ENCODE measurements around the gene FGF4.

Gene FGF4

DNA sequence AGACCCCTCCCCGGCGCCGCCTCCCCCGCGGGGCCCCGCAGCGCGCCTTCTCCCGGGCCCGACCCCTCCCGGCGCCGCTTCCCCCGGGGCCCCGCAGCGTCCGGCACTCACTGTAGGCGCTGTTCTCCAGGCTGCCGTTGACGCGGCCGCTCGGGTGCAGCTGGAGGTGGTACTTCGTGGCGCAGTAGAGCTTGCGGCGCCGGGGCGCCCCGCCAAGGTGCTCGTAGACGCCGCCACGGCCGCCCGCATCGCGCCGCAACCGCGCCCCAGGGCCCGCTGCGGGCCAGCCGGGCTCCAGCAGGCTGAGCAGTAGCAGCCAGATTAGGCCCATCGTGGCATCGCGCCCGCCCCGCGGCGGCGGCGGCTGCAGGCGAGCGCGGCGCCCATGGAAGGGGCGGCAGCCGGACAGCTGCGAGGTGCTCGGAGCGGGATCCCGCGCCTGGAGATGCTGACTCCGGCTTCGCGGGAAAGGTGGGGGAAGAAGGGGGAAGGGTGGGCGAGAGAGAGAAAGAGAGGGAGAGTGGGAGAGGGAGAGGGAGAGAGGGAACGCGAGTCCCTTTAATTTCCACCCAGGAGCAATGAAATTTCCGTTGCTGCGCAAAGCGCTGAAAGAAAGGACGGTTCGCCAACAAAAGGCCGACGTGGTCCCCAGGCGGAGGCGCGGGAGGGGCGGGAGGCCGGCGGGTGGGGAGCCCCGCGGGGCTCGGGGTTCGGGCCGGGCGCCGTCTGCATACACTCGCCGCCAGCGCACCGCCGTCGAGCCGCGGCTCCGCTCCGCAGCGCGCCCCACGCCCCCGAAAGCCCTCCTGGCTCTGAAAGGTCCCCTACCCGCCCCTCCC lies 43.7 kb upstream of the FGF4 start, which contains the start of gene FGF3:
Gene FGF3, minus strand, starts transcription at position 814 of the 839 bp plus-strand sequence. Its CDS starts 483 bp downstream, at position 331.
- TF ChIP-seq EZH2 (IDR thresholded peaks at IDR 0.05; ENCODE audit: borderline replicate concordance, low read depth, low read length, severe bottlenecking), result no peak
- TF ChIP-seq, protein P1, sequence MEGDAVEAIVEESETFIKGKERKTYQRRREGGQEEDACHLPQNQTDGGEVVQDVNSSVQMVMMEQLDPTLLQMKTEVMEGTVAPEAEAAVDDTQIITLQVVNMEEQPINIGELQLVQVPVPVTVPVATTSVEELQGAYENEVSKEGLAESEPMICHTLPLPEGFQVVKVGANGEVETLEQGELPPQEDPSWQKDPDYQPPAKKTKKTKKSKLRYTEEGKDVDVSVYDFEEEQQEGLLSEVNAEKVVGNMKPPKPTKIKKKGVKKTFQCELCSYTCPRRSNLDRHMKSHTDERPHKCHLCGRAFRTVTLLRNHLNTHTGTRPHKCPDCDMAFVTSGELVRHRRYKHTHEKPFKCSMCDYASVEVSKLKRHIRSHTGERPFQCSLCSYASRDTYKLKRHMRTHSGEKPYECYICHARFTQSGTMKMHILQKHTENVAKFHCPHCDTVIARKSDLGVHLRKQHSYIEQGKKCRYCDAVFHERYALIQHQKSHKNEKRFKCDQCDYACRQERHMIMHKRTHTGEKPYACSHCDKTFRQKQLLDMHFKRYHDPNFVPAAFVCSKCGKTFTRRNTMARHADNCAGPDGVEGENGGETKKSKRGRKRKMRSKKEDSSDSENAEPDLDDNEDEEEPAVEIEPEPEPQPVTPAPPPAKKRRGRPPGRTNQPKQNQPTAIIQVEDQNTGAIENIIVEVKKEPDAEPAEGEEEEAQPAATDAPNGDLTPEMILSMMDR (IDR thresholded peaks at IDR 0.05; ENCODE audit: borderline replicate concordance, extremely low read depth, low read length, poor library complexity, severe bottlenecking), result no peak
- DNase-seq (no peak), ATAC-seq (ENCODE audit: insufficient read depth, low read depth) (no peak)
- Histone ChIP-seq H3K4me1 (ENCODE audit: insufficient read depth, low read length) (no peaks in the 10 kb centered on the region), H3K27me3 (ENCODE audit: insufficient read depth, low read length, poor library complexity) (no peaks in the 10 kb centered on the region), H3K4me3 (ENCODE audit: low read depth in 1 of 2, low read length in 2 of 2) (no peak within 1 kb of the TSS), H3K9ac (ENCODE audit: low read depth, low read length) (no peak within 1 kb of the TSS), H2AFZ (ENCODE audit: low read depth, low read length) (no peak within 1 kb of the TSS), H4K20me1 (ENCODE audit: insufficient read depth, low read length) (no peaks in the 10 kb centered on the region; the same call in 1 of the 2 replicates), H3K4me2 (ENCODE audit: insufficient read depth, low read length) (no peak within 1 kb of the TSS), H3K36me3 (ENCODE audit: insufficient read depth, low read length) (no peaks in the 10 kb centered on the region), H3K9me3 (ENCODE audit: insufficient read depth, low read length, severe bottlenecking) (no peaks in the 10 kb centered on the region), H3K79me2 (ENCODE audit: insufficient read depth, low read length) (no peaks in the 10 kb centered on the region), H3K27ac (ENCODE audit: low read length) (no peak within 1 kb of the TSS)

DNA sequence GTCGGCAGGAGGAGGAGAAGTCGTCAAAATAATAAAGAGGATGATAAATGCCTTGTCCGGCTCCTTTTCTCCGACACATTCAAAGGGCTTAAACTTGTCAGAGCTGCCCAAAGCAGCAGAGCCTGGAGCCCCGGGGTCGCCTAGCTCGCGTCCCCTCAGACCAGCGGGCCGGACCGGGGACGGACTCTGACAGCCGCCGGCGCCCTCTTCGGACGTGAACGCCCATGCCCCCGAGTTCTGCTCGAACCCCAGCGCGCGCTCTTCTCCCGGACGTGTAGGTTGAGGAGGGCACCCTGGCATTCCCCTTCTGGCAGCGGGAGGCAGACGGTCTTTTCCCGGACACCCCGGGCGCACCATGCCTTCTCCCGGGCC lies 43.1 kb upstream of the FGF4 start:
- H3K27me3 ChIP-seq (ENCODE audit: insufficient read depth, low read length, poor library complexity), result no peaks in the 10 kb centered on the region
- no peak for TF ChIP-seq EZH2 (IDR thresholded peaks at IDR 0.05; ENCODE audit: borderline replicate concordance, low read depth, low read length, severe bottlenecking)
- TF ChIP-seq, protein P1 (IDR thresholded peaks at IDR 0.05; ENCODE audit: borderline replicate concordance, extremely low read depth, low read length, poor library complexity, severe bottlenecking), result no peak
- H3K4me1 ChIP-seq (ENCODE audit: insufficient read depth, low read length), result no peaks in the 10 kb centered on the region
- no peak overlapping the region for H3K4me2 ChIP-seq (ENCODE audit: insufficient read depth, low read length)
- H3K27ac ChIP-seq (ENCODE audit: low read length), result no peak overlapping the region
- H3K9me3 ChIP-seq (ENCODE audit: insufficient read depth, low read length, severe bottlenecking), result no peaks in the 10 kb centered on the region
- no peaks in the 10 kb centered on the region for H3K79me2 ChIP-seq (ENCODE audit: insufficient read depth, low read length)
- no peaks in the 10 kb centered on the region; the same call in 1 of the 2 replicates for H4K20me1 ChIP-seq (ENCODE audit: insufficient read depth, low read length)
- H3K36me3 ChIP-seq (ENCODE audit: insufficient read depth, low read length), result no peaks in the 10 kb centered on the region
- H3K9ac ChIP-seq (ENCODE audit: low read depth, low read length), result no peak overlapping the region
- ATAC-seq (ENCODE audit: insufficient read depth, low read depth) (no peak), DNase-seq (no peak)
- H3K4me3 ChIP-seq (ENCODE audit: low read depth in 1 of 2, low read length in 2 of 2), result no peak overlapping the region
- H2AFZ ChIP-seq (ENCODE audit: low read depth, low read length), result no peak overlapping the region

DNA sequence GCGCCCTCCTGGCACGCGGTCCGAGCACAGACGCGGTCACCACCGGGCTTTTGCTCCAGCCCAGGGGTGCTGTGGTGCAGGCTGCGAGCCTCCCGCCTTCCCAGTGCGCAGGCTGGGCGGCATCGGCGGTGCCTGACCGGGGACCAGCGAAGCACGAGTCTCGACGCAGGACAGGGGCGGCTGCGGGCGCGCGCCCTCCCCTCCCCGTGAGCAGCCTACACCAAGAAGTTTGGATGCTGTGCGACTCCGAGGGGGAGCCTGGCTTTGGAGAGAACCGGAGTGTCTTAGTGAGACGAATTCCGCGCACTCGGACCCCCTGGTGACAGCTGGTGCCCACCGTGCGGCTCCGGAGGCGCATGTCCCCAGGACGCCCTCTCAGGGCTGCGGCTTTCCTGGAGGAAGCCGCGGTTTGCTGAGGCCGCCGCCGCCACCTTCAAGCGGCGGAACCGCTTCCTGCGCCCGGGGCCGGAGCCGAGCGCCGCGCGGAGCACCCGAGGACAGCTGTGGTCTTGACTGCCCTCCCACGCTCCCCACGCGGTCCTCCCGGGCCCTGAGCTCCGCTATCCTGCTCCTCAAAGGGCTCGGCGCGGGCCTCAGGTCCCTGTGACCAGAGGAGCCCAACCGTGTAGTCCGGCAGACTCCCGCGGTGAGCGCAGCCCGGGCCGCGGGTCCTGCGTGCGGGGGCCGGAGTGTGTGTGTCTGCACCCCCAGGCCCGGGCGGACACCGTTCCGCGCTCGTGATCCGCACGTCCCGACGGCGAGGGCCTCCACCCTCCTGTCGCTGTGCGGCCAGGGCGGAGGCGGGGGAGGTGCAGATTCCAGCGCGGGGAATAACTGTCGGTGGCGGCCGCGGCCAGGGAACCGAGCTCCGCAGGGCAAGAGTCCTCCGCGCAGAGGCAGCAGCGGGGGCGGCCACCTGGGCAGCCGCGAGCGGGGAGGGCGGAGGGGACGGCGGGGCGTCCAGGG lies 42.4 kb upstream of the FGF4 start:
- H3K79me2 ChIP-seq (ENCODE audit: insufficient read depth, low read length), result no peaks in the 10 kb centered on the region
- no peak overlapping the region for H3K9ac ChIP-seq (ENCODE audit: low read depth, low read length)
- H3K36me3 ChIP-seq (ENCODE audit: insufficient read depth, low read length), result no peaks in the 10 kb centered on the region
- no peaks in the 10 kb centered on the region; the same call in 1 of the 2 replicates for H4K20me1 ChIP-seq (ENCODE audit: insufficient read depth, low read length)
- H2AFZ ChIP-seq (ENCODE audit: low read depth, low read length), result no peak overlapping the region
- H3K27me3 ChIP-seq (ENCODE audit: insufficient read depth, low read length, poor library complexity), result no peaks in the 10 kb centered on the region
- no peak overlapping the region for H3K27ac ChIP-seq (ENCODE audit: low read length)
- no peaks in the 10 kb centered on the region for H3K9me3 ChIP-seq (ENCODE audit: insufficient read depth, low read length, severe bottlenecking)
- H3K4me1 ChIP-seq (ENCODE audit: insufficient read depth, low read length), result no peaks in the 10 kb centered on the region
- no peak overlapping the region for H3K4me2 ChIP-seq (ENCODE audit: insufficient read depth, low read length)
- DNase-seq (no peak), ATAC-seq (ENCODE audit: insufficient read depth, low read depth) (no peak)
- no peak overlapping the region for H3K4me3 ChIP-seq (ENCODE audit: low read depth in 1 of 2, low read length in 2 of 2)
- TF ChIP-seq, protein P1 (IDR thresholded peaks at IDR 0.05; ENCODE audit: borderline replicate concordance, extremely low read depth, low read length, poor library complexity, severe bottlenecking), result no peak
- no peak for TF ChIP-seq EZH2 (IDR thresholded peaks at IDR 0.05; ENCODE audit: borderline replicate concordance, low read depth, low read length, severe bottlenecking)

All from DND-41 (cell line).